CD14-positive monocyte (primary cell): ENCODE measurements around the gene B3GNT4. TPM values are rescaled to one million over a fixed set of nuclear protein-coding genes. Genes with fewer than 3 reads are reported as not detected.

Source experiments
- DNase-seq, 3 donors: peaks; one replicate each; pipeline ENCODE4 v3.0.0-alpha.2; 2011 to 2022
- H2AFZ ChIP-seq: 2 replicates; pipeline ENCODE4 v1.6.0; 2012; ENCODE audit warnings: mild to moderate bottlenecking, low read depth, low read length, inconsistent platforms; ENCODE audit not compliant: insufficient read depth, poor library complexity, severe bottlenecking
- H3K27ac ChIP-seq, 2 donors: 1 replicate in 1 of 2; 2 replicates in 1 of 2; pipeline ENCODE4 v1.5.1; 2012 to 2013; ENCODE audit warnings: low read length in 2 of 2, control low read depth in 1 of 2, inconsistent platforms in 1 of 2, low read depth in 1 of 2, mild to moderate bottlenecking in 1 of 2
- H3K27me3 ChIP-seq, 2 donors: one replicate each; pipeline versions ENCODE4 v1.6.0 to v1.6.1; 2011 to 2013; ENCODE audit warnings: low read length in 2 of 2; ENCODE audit not compliant: control insufficient read depth in 2 of 2, insufficient read depth in 2 of 2
- H3K36me3 ChIP-seq, 2 donors: replicated peaks in 1 of 2; 1 replicate in 1 of 2; 2 replicates in 1 of 2; pipeline versions ENCODE4 v1.5.1 to v1.6.1; 2012 to 2013; ENCODE audit warnings: low read length in 2 of 2, control low read depth in 1 of 2, inconsistent platforms in 1 of 2, mild to moderate bottlenecking in 1 of 2; ENCODE audit not compliant: insufficient read depth in 2 of 2, control insufficient read depth in 1 of 2
- H3K4me1 ChIP-seq, 2 donors: 1 replicate in 1 of 2; 2 replicates in 1 of 2; pipeline versions ENCODE4 v1.5.1 to v1.6.1; 2012 to 2013; ENCODE audit warnings: low read length in 2 of 2, control low read depth in 1 of 2, inconsistent platforms in 1 of 2, mild to moderate bottlenecking in 1 of 2, moderate library complexity in 1 of 2; ENCODE audit not compliant: insufficient read depth in 2 of 2, control insufficient read depth in 1 of 2
- H3K4me2 ChIP-seq: replicated peaks from 2 replicates; pipeline ENCODE3; 2012; ENCODE audit warnings: low read length, moderate library complexity, mild to moderate bottlenecking; ENCODE audit not compliant: poor library complexity, severe bottlenecking; ENCODE audit errors: extremely low read depth
- H3K4me3 ChIP-seq, 3 experiments: fragments of 200-600 bp in 1 of 3; sonication (generic) in 1 of 3; replicated peaks in 1 of 3; 1 replicate in 2 of 3; 2 replicates in 1 of 3; pipeline ENCODE4 v1.5.1; 2011 to 2013; ENCODE audit warnings: low read length in 3 of 3, mild to moderate bottlenecking in 3 of 3, control low read depth in 2 of 3, low read depth in 2 of 3, inconsistent platforms in 1 of 3, moderate library complexity in 1 of 3
- H3K79me2 ChIP-seq: 2 replicates; pipeline ENCODE4 v1.6.0; 2012; ENCODE audit warnings: mild to moderate bottlenecking, control low read depth, inconsistent platforms, low read length, moderate library complexity; ENCODE audit not compliant: insufficient read depth
- H3K9ac ChIP-seq: 2 replicates; pipeline ENCODE4 v1.6.0; 2017; ENCODE audit warnings: low read length, mild to moderate bottlenecking; ENCODE audit not compliant: insufficient read depth, poor library complexity, severe bottlenecking
- H3K9me3 ChIP-seq, 2 donors: replicated peaks in 1 of 2; 1 replicate in 1 of 2; 2 replicates in 1 of 2; pipeline versions ENCODE4 v1.5.1 to v1.6.1; 2012 to 2013; ENCODE audit warnings: low read length in 2 of 2, control low read depth in 1 of 2; ENCODE audit not compliant: control insufficient read depth in 1 of 2, insufficient read depth in 1 of 2
- H4K20me1 ChIP-seq: 2 replicates; pipeline ENCODE4 v1.6.0; 2012; ENCODE audit warnings: mild to moderate bottlenecking, low read length, control low read depth, moderate library complexity; ENCODE audit not compliant: insufficient read depth
- H3K27ac Mint-ChIP-seq, 7 donors: one replicate each; pipeline ENCODE4 v1.8.0; 2020; ENCODE audit warnings: mild to moderate bottlenecking in 7 of 7, mixed read lengths in 7 of 7, moderate library complexity in 6 of 7, inconsistent platforms in 2 of 7
- H3K27me3 Mint-ChIP-seq, 3 donors: one replicate each; pipeline ENCODE4 v1.8.0; 2021 to 2022; ENCODE audit warnings: low read depth in 3 of 3, mild to moderate bottlenecking in 3 of 3, mixed read lengths in 3 of 3, moderate library complexity in 3 of 3, inconsistent platforms in 1 of 3
- H3K36me3 Mint-ChIP-seq, 2 donors: one replicate each; pipeline ENCODE4 v1.8.0; 2020; ENCODE audit warnings: mixed read lengths in 2 of 2, inconsistent platforms in 1 of 2, mild to moderate bottlenecking in 1 of 2
- H3K4me1 Mint-ChIP-seq: one replicate; pipeline ENCODE4 v1.8.0; 2020; ENCODE audit warnings: mild to moderate bottlenecking, mixed read lengths
- H3K4me3 Mint-ChIP-seq, 2 donors: one replicate each; pipeline ENCODE4 v1.8.0; 2020; ENCODE audit warnings: mild to moderate bottlenecking in 2 of 2, mixed read lengths in 2 of 2, moderate library complexity in 1 of 2
- H3K9me3 Mint-ChIP-seq, 7 donors: one replicate each; pipeline ENCODE4 v1.8.0; 2020 to 2022; ENCODE audit warnings: mixed read lengths in 7 of 7, mild to moderate bottlenecking in 6 of 7, moderate library complexity in 6 of 7, inconsistent platforms in 2 of 7
- CTCF ChIP-seq: fragments of 200-600 bp; IDR thresholded peaks from one replicate; pipeline ENCODE4 v1.8.0; 2022; ENCODE audit warnings: antibody characterized with exemption, mild to moderate bottlenecking
- WGBS: methylation state at CpG from one replicate; pipeline ENCODE4 v1.1.5; 2013; ENCODE audit warnings: missing lambda C conversion rate; ENCODE audit not compliant: insufficient coverage; 5-methylcytosine and 5-hydroxymethylcytosine counted together
- intact Hi-C, 2 donors: fragments of 100-400 bp; cut with micrococcal nuclease; formaldehyde crosslinking; loops; one replicate each; pipeline versions ENCODE4 v1.15.0 to v1.15.1; 2023
- polyA plus RNA-seq, 3 donors: library from polyadenylated mRNA; depleted of rRNA in 1 of 3; unstranded in 2 of 3; stranded (reverse) in 1 of 3; fragments of 300-500 nt in 2 of 3; fragments of >200 nt in 1 of 3; fragmentation: Illumina TruSeq in 2 of 3; gene quantifications; 1 replicate in 2 of 3; 2 replicates in 1 of 3; pipeline ENCODE4 v1.2.3, GENCODE V29; 2012 to 2021

B3GNT4 gene
- polyA plus RNA-seq, 3 donors: not detected

- Mint-ChIP-seq H3K4me1 (no peaks in the 10 kb centered on the region), H3K27ac (no peak overlapping the region), H3K27me3 (peaks cover 0 to 4% (median 0%) of the 10 kb centered on the region in 3 donors), H3K4me3 (no peak overlapping the region), H3K9me3 (peaks cover 0 to 3% (median 0%) of the 10 kb centered on the region in 7 donors), H3K36me3 (no peaks in the 10 kb centered on the region)
- Histone ChIP-seq H3K79me2 (no peaks in the 10 kb centered on the region), H2AFZ (no peak overlapping the region), H3K27ac (no peak overlapping the region), H3K27me3 (no peaks in the 10 kb centered on the region), H4K20me1 (no peaks in the 10 kb centered on the region), H3K9me3 (no peaks in the 10 kb centered on the region), H3K36me3 (no peaks in the 10 kb centered on the region), H3K9ac (no peak overlapping the region), H3K4me1 (no peaks in the 10 kb centered on the region), H3K4me3 (no peak overlapping the region), H3K4me2 (no peak overlapping the region)
- no CpG with 5 or more reads among the region's 11 CpGs for WGBS
- no peak for TF ChIP-seq CTCF
- DNase-seq: no peak
- intact Hi-C loops: no loop called here
Observed at GRCh38 chr12:122160761-122161160, 42.7 kb upstream of the B3GNT4 start.

DNA sequence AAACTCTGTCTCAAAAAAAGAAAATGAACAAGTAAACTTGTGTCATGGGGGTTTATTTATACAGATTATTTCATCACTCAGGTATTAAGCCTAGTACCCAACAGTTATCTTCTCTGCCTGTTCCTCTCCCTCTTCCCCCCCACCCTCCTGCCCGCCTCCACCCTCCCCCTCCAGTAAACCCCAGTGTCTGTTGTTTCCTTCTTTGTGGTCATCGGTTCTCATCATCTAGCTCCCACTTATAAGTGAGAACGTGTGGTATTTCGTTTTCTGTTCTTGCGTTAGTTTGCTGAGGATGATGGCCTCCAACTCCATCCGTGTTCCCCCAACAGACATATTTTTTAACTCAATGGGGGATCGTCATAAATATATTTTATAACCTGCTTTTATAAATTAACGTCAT is 41.8 kb upstream of the B3GNT4 start:
- no peaks in the 10 kb centered on the region for H3K4me1 Mint-ChIP-seq
- H3K4me3 ChIP-seq: no peak overlapping the region
- H3K27me3 Mint-ChIP-seq: peaks cover 0 to 4% (median 0%) of the 10 kb centered on the region in 3 donors
- no peak overlapping the region for H3K4me2 ChIP-seq
- H3K27me3 ChIP-seq: no peaks in the 10 kb centered on the region
- peaks cover 0 to 3% (median 0%) of the 10 kb centered on the region in 7 donors for H3K9me3 Mint-ChIP-seq
- peak overlapping the region in 1 of 7 donors; percentile 33 for H3K27ac Mint-ChIP-seq
- H3K36me3 Mint-ChIP-seq: no peaks in the 10 kb centered on the region
- no peak overlapping the region for H3K4me3 Mint-ChIP-seq
- 14% methylated on average over 3 of the region's 8 CpGs for WGBS
- no peaks in the 10 kb centered on the region for H3K9me3 ChIP-seq
- DNase-seq: no peak
- H3K79me2 ChIP-seq: no peaks in the 10 kb centered on the region
- H3K9ac ChIP-seq: no peak overlapping the region
- no peaks in the 10 kb centered on the region for H3K36me3 ChIP-seq
- H3K4me1 ChIP-seq: no peaks in the 10 kb centered on the region
- intact Hi-C loops: no loop called here
- no peaks in the 10 kb centered on the region for H4K20me1 ChIP-seq
- TF ChIP-seq CTCF: no peak
- no peak overlapping the region for H2AFZ ChIP-seq
- no peak overlapping the region for H3K27ac ChIP-seq
